ENCODE results near the gene ZNF581. TPM values are rescaled to one million over a fixed set of nuclear protein-coding genes. Genes with fewer than 3 reads are reported as not detected.

ZNF581 gene
- total and polyA plus RNA-seq, 11 donors: 4.7 to 12.7 (median 7.2) TPM

DNA sequence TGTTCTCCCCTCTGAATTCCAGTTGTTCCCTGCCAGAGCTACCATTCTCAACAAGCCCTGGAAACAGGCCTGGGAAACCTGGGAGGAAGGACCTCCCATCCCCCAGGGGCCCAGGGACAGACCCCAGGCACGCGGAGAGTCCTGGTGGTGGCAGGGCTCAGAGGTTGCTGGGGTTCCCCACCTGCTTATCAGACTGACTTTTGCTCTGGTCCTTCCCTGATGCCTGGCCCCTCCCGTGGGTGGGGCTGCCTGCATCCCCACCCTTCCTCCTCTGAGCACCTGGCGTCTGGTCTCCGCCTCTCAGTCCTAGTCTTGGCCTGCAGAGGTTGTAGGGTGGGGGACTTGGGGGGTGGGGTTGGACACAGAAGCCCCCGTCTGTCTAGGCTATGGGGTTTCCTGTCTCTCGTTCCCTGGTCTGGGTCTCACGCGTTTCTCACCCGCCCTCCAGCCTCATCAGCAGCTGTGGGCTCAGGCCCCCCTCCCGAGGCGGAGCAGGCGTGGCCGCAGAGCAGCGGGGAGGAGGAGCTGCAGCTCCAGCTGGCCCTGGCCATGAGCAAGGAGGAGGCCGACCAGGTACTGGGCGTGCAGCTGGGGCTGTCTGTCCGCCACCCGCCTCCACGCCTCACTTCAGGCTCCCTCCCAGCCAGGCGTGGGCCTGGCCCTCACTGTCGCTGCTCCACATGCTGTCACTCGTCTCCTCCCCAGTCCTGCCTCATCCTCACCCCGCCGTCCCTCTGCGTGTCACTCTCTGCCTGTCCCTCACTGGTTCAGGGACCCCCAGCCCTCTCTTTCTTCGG is 45.2 kb downstream of the ZNF581 start:
- no peak overlapping the region for H3K27ac ChIP-seq
- peaks cover 0 to 24% (median 0%) of the 10 kb centered on the region in 12 donors for H3K4me1 ChIP-seq
- intact Hi-C loops (cut with DNase I): no loop called here
- DNase-seq: peak in 2 of 5 donors; percentile 21 to 29
- TF ChIP-seq POLR2A (IDR thresholded peaks at IDR 0.05): no peak
- WGBS, 4 donors: 63 to 75% (median 69%) methylated on average over 19 to 27 of the region's 27 CpGs
- no peaks in the 10 kb centered on the region for H3K9me3 ChIP-seq
- H3K4me3 ChIP-seq: no peak overlapping the region
- H3K27me3 ChIP-seq: no peaks in the 10 kb centered on the region
- peak in 1 of 4 donors; percentile 5 for ATAC-seq
- peaks cover 5 to 96% (median 82%) of the 10 kb centered on the region in 9 donors for H3K36me3 ChIP-seq

DNA sequence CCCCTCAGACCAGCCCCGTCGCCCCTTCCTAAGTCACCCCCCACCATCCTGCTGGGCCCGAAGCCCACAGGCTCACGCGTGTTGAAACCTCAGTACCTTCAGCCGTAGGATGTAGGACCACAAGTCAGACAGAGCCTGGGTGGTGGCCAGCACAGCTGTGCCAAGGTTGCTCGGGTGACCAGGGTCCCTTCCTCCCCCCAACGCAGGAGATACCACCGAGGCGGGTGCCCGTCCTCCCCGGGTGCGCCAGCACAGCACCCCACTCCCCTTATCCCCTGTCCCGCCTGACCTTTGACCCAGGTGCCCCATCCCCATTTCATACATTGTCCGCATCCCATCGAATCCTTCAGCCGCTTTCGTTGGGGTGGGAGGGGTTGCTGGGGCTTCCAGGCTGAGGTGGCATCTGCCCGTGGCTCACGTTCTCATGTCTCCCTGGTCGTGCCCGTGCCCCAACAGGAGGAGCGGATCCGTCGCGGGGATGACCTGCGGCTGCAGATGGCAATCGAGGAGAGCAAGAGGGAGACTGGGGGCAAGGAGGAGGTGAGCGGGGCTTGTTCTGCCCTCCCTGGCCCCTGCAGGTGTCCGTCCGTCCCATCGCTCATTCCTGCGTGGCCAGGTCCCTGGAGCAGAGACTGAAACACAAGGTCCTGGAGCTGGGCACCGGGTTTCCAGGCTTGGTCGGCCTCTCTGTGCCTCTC is 46.1 kb downstream of the ZNF581 start:
- peak in 2 of 5 donors; percentile 20 to 24 for DNase-seq
- Histone ChIP-seq H3K27ac (no peak overlapping the region), H3K4me3 (no peak overlapping the region), H3K27me3 (no peaks in the 10 kb centered on the region), H3K9me3 (no peaks in the 10 kb centered on the region), H3K36me3 (peaks cover 5 to 97% (median 82%) of the 10 kb centered on the region in 9 donors), H3K4me1 (peaks cover 0 to 16% (median 0%) of the 10 kb centered on the region in 12 donors)
- no peak for TF ChIP-seq POLR2A (IDR thresholded peaks at IDR 0.05)
- TF ChIP-seq, protein P1, sequence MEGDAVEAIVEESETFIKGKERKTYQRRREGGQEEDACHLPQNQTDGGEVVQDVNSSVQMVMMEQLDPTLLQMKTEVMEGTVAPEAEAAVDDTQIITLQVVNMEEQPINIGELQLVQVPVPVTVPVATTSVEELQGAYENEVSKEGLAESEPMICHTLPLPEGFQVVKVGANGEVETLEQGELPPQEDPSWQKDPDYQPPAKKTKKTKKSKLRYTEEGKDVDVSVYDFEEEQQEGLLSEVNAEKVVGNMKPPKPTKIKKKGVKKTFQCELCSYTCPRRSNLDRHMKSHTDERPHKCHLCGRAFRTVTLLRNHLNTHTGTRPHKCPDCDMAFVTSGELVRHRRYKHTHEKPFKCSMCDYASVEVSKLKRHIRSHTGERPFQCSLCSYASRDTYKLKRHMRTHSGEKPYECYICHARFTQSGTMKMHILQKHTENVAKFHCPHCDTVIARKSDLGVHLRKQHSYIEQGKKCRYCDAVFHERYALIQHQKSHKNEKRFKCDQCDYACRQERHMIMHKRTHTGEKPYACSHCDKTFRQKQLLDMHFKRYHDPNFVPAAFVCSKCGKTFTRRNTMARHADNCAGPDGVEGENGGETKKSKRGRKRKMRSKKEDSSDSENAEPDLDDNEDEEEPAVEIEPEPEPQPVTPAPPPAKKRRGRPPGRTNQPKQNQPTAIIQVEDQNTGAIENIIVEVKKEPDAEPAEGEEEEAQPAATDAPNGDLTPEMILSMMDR (IDR thresholded peaks at IDR 0.05): no peak
- ATAC-seq: no peak
- 92 to 95% (median 94%) methylated on average over 34 to 35 of the region's 35 CpGs for WGBS, 4 donors
- intact Hi-C loops (cut with DNase I): no loop called here

DNA sequence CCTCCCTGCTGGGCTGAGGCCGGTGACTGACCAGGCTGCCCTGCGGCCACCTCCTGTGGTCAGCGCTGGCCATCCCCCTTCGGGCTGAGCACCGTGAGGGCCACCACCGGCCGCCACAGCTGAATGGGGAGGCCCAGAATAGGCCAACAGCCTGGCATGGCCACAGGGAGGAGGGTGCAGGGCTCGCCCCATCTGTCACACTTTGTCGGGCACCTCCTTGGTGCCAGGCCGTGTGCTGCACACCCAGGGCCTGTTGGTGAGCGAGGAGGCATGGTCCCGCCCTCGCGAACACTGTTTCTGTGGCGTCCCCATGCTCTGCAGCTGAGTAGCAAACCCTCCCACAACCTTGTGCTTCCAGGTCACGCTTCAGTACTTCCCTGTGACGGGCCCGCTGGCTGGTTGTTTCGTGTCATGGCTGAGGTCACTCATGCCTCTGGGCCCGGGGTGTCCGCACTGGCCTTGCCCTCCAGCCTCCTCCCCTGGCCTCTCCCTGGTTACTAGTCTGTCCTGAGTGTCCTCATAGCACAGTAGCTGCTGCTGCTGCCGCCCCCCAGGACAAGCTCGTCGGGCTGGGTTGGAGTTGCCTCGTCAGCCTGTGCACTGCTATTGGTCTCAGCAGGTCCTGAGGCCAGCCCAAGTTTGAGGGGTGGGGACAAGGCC is 46.8 kb downstream of the ZNF581 start:
- no peak for ATAC-seq

More for the DNA sequence above, 46.8 kb downstream of the ZNF581 start:
- no peaks in the 10 kb centered on the region for H3K27me3 ChIP-seq
- H3K4me1 ChIP-seq: peaks cover 0 to 16% (median 0%) of the 10 kb centered on the region in 12 donors
- WGBS, 4 donors: 94 to 97% (median 95%) methylated on average over 9 to 25 of the region's 25 CpGs
- TF ChIP-seq, protein P1 (IDR thresholded peaks at IDR 0.05): no peak
- TF ChIP-seq POLR2A (IDR thresholded peaks at IDR 0.05): no peak
- no peak overlapping the region for H3K4me3 ChIP-seq
- DNase-seq: peak in 2 of 5 donors; percentile 9 to 15
- H3K27ac ChIP-seq: no peak overlapping the region
- no peaks in the 10 kb centered on the region for H3K9me3 ChIP-seq
- intact Hi-C loops (cut with DNase I): no loop called here
- H3K36me3 ChIP-seq: peaks cover 5 to 97% (median 82%) of the 10 kb centered on the region in 9 donors

All from heart left ventricle (tissue), 16 donors.